Neuronal stem cell (in vitro differentiated cells): ENCODE data around the gene NFKBIB.

Experiments
- DNase-seq: peaks from one replicate; pipeline ENCODE4 v3.0.0-alpha.2; 2013; ENCODE audit warnings: low spot score
- H2AFZ ChIP-seq: one replicate; pipeline ENCODE4 v1.6.1; 2013; ENCODE audit warnings: mild to moderate bottlenecking, low read length, inconsistent platforms
- H2AK5ac ChIP-seq: 2 replicates; pipeline ENCODE4 v1.6.1; 2013; ENCODE audit warnings: low read depth, mild to moderate bottlenecking, inconsistent platforms, low read length, moderate library complexity, mixed read lengths
- H2BK120ac ChIP-seq: 2 replicates; pipeline ENCODE4 v1.6.1; 2013; ENCODE audit warnings: low read depth, mild to moderate bottlenecking, inconsistent platforms, low read length, moderate library complexity, mixed read lengths
- H2BK12ac ChIP-seq: one replicate; pipeline ENCODE4 v1.6.1; 2013; ENCODE audit warnings: low read length, inconsistent platforms
- H2BK15ac ChIP-seq: 2 replicates; pipeline ENCODE4 v1.6.1; 2013; ENCODE audit warnings: mild to moderate bottlenecking, low read length, inconsistent platforms, mixed read lengths
- H2BK5ac ChIP-seq: one replicate; pipeline ENCODE4 v1.6.1; 2013; ENCODE audit warnings: inconsistent platforms, mild to moderate bottlenecking, low read length, moderate library complexity
- H3K14ac ChIP-seq: one replicate; pipeline ENCODE4 v1.6.1; 2013; ENCODE audit warnings: low read length, inconsistent platforms
- H3K18ac ChIP-seq: 2 replicates; pipeline ENCODE4 v1.6.1; 2013; ENCODE audit warnings: low read length, inconsistent platforms
- H3K23ac ChIP-seq: 2 replicates; pipeline ENCODE4 v1.6.1; 2013; ENCODE audit warnings: low read depth, mild to moderate bottlenecking, mixed read lengths, low read length, inconsistent platforms; ENCODE audit not compliant: poor library complexity
- H3K27ac ChIP-seq: replicated peaks from 3 replicates; pipeline ENCODE4 v1.5.1; 2013; ENCODE audit warnings: low read length, inconsistent platforms
- H3K27me3 ChIP-seq, 3 experiments: 2 replicates each; pipeline ENCODE4 v1.6.1; 2013; ENCODE audit warnings: low read length in 3 of 3, mild to moderate bottlenecking in 2 of 3, inconsistent platforms in 1 of 3, low read depth in 1 of 3, mixed read lengths in 1 of 3, moderate library complexity in 1 of 3; ENCODE audit not compliant: control insufficient read depth in 3 of 3, insufficient read depth in 3 of 3
- H3K36me3 ChIP-seq, 2 donors: replicated peaks in 1 of 2; 2 replicates each; pipeline ENCODE4 v1.6.1; 2013; ENCODE audit warnings: low read length in 2 of 2; ENCODE audit not compliant: control insufficient read depth in 2 of 2, insufficient read depth in 2 of 2
- H3K4ac ChIP-seq: 2 replicates; pipeline ENCODE4 v1.6.1; 2013; ENCODE audit warnings: inconsistent platforms, mild to moderate bottlenecking, low read length, moderate library complexity
- H3K4me1 ChIP-seq, 2 donors: 1 replicate in 1 of 2; 2 replicates in 1 of 2; pipeline ENCODE4 v1.6.1; 2013; ENCODE audit warnings: low read length in 2 of 2, low read depth in 1 of 2; ENCODE audit not compliant: control insufficient read depth in 2 of 2, insufficient read depth in 1 of 2
- H3K4me2 ChIP-seq: one replicate; pipeline ENCODE4 v1.6.1; 2013; ENCODE audit warnings: mild to moderate bottlenecking, low read length, inconsistent platforms; ENCODE audit not compliant: insufficient read depth, poor library complexity, severe bottlenecking
- H3K4me3 ChIP-seq, 2 donors: 2 replicates each; pipeline ENCODE4 v1.5.1; 2013; ENCODE audit warnings: low read length in 2 of 2, mild to moderate bottlenecking in 2 of 2, inconsistent platforms in 1 of 2, moderate library complexity in 1 of 2
- H3K79me1 ChIP-seq: one replicate; pipeline ENCODE4 v1.6.1; 2013; ENCODE audit warnings: low read depth, mild to moderate bottlenecking, inconsistent platforms, low read length, moderate library complexity
- H3K9ac ChIP-seq: one replicate; pipeline ENCODE4 v1.6.1; 2013; ENCODE audit warnings: mild to moderate bottlenecking, low read depth, low read length, inconsistent platforms; ENCODE audit not compliant: poor library complexity
- H3K9me3 ChIP-seq, 2 donors: replicated peaks in 1 of 2; 2 replicates each; pipeline versions ENCODE3 to v1.6.1; 2013; ENCODE audit warnings: low read length in 2 of 2, mild to moderate bottlenecking in 2 of 2, inconsistent platforms in 1 of 2, low read depth in 1 of 2, mixed read lengths in 1 of 2, moderate library complexity in 1 of 2; ENCODE audit not compliant: control insufficient read depth in 2 of 2, insufficient read depth in 1 of 2
- H4K8ac ChIP-seq: one replicate; pipeline ENCODE4 v1.6.1; 2013; ENCODE audit warnings: low read depth, mild to moderate bottlenecking, inconsistent platforms, low read length, moderate library complexity
- H4K91ac ChIP-seq: one replicate; pipeline ENCODE4 v1.6.1; 2013; ENCODE audit warnings: low read length, low read depth, mild to moderate bottlenecking, inconsistent platforms; ENCODE audit not compliant: poor library complexity
- WGBS, 2 donors: extraction: QIAGEN DNeasy Blood & Tissue Kit; methylation state at CpG; one replicate each; pipeline ENCODE4 v1.1.7; 2013; ENCODE audit warnings: missing lambda C conversion rate in 2 of 2, mixed read lengths in 1 of 2; ENCODE audit not compliant: insufficient read length in 2 of 2, insufficient replicate concordance in 1 of 2; ENCODE audit errors: extremely low coverage in 2 of 2; 5-methylcytosine and 5-hydroxymethylcytosine counted together

Gene NFKBIB

DNA sequence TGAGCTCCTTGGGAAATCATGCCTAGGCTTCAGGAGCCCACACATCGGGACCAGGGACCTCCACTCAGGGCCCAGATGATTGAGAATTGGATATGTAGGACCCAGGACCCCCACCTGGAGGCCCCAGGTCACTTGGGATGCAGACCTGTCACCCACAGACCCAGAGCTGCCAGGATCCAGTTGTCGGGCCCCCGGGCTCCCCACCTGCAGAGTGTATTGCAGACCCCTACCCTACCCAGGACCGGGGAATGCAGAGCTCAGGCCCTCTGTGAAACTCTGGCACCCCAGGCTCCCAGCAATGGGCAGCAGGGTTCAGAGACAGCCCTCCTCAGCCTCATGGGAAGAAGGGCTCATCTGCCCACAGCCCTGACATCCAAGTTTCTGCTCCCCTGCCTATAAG is 5.9 kb downstream of the NFKBIB start:
- Histone ChIP-seq H2AFZ (no peak overlapping the region), H3K23ac (no peak overlapping the region), H3K27me3 (no peaks in the 10 kb centered on the region), H3K4me3 (no peak overlapping the region), H2BK15ac (no peak overlapping the region), H2AK5ac (no peak overlapping the region), H3K4me1 (peaks cover 0 to 2% of the 10 kb centered on the region in 2 donors), H3K14ac (no peak overlapping the region), H4K91ac (no peak overlapping the region), H3K9me3 (peaks cover 2 to 19% of the 10 kb centered on the region in 2 donors), H2BK5ac (no peak overlapping the region), H2BK12ac (no peak overlapping the region), H3K27ac (no peak overlapping the region), H3K79me1 (peaks cover 2% of the 10 kb centered on the region), H2BK120ac (no peak overlapping the region), H3K36me3 (peaks cover 19 to 30% of the 10 kb centered on the region in 2 donors), H3K18ac (no peak overlapping the region), H3K4me2 (no peak overlapping the region), H3K9ac (peak overlapping the region; percentile 12), H3K4ac (no peak overlapping the region), H4K8ac (no peak overlapping the region)
- no peak for DNase-seq
- WGBS, 2 donors = no CpG with 5 or more reads among the region's 4 CpGs

DNA sequence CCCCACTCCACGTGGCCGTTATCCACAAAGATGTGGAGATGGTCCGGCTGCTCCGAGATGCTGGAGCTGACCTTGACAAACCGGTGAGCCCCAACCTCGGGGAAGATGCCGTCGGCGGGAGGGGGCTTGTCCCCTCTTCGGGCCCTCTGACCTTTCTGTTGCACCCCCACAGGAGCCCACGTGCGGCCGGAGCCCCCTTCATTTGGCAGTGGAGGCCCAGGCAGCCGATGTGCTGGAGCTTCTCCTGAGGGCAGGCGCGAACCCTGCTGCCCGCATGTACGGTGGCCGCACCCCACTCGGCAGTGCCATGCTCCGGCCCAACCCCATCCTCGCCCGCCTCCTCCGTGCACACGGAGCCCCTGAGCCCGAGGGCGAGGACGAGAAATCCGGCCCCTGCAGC is 7.5 kb downstream of the NFKBIB start:
- Histone ChIP-seq H4K8ac (no peak overlapping the region), H3K9me3 (peaks cover 0 to 12% of the 10 kb centered on the region in 2 donors), H3K4me2 (no peak overlapping the region), H2AK5ac (no peak overlapping the region), H3K79me1 (no peaks in the 10 kb centered on the region), H2BK15ac (no peak overlapping the region), H3K27me3 (no peaks in the 10 kb centered on the region), H3K23ac (no peak overlapping the region), H3K18ac (no peak overlapping the region), H3K4me3 (peak overlapping the region in 1 of 2 donors; percentile 40), H2BK12ac (no peak overlapping the region), H3K9ac (peak overlapping the region; percentile 24), H2BK5ac (no peak overlapping the region), H3K36me3 (peaks cover 19 to 30% of the 10 kb centered on the region in 2 donors), H4K91ac (no peak overlapping the region), H3K4me1 (peaks cover 0 to 2% of the 10 kb centered on the region in 2 donors), H2AFZ (no peak overlapping the region), H3K27ac (no peak overlapping the region), H3K14ac (no peak overlapping the region), H3K4ac (no peak overlapping the region), H2BK120ac (no peak overlapping the region)
- WGBS, 2 donors = no CpG with 5 or more reads among the region's 29 CpGs
- no peak for DNase-seq

DNA sequence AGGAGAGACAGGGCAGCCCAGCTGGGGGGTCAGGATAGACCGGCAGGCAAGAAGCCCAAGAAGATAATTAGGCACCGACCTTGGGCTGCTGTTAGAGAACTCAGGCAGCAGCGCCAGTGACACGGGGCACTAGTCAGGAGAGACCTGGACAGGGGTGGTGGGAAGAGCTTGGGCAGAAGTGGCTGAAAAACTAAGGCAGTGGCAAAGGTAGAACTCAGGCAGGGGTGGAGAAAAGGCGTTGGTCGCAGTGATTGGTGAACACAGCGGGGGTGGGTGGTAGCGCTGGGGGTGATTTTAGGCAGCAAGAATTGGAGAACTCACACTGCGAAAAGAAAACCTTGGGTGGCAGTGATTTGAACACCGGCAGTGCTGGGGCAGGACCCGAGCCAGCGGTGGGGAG is 7.9 kb downstream of the NFKBIB start:
- Histone ChIP-seq H3K9ac (peak overlapping the region; percentile 24), H3K14ac (no peak overlapping the region), H3K27me3 (no peaks in the 10 kb centered on the region), H2BK12ac (no peak overlapping the region), H3K36me3 (peaks cover 19 to 30% of the 10 kb centered on the region in 2 donors), H3K4me2 (no peak overlapping the region), H3K18ac (no peak overlapping the region), H3K79me1 (no peaks in the 10 kb centered on the region), H2AFZ (no peak overlapping the region), H2BK5ac (no peak overlapping the region), H2AK5ac (no peak overlapping the region), H2BK15ac (no peak overlapping the region), H3K4ac (no peak overlapping the region), H4K8ac (no peak overlapping the region), H3K27ac (no peak overlapping the region), H3K4me1 (peaks cover 0 to 2% of the 10 kb centered on the region in 2 donors), H3K9me3 (peaks cover 0 to 12% of the 10 kb centered on the region in 2 donors), H4K91ac (no peak overlapping the region), H3K23ac (no peak overlapping the region), H3K4me3 (peak overlapping the region in 1 of 2 donors; percentile 40), H2BK120ac (no peak overlapping the region)
- no peak for DNase-seq
- WGBS, 2 donors = no CpG with 5 or more reads among the region's 12 CpGs

DNA sequence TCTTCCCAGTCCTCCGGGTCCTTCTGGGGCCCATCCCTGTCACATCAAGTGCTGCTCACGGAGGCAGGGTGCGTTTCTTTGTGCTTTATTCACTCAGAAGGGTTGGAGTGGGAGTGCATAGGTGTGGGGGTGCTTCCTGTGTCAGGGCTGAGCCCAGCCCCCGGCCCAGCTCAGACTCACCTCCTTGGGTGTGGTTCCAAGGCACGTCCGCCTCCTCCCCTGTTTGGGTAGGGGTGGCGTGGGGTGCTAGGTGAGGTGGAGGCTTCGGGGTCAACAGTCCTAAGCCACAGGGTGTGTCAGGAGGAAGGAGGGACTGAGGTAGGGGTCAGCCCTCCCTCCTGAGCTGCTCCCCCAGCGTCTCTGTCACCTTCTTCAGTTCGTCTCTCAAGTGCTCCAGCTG is 9.1 kb downstream of the NFKBIB start:
- no peak for DNase-seq
- Histone ChIP-seq H4K8ac (no peak overlapping the region), H2BK15ac (no peak overlapping the region), H2AFZ (no peak overlapping the region), H2BK120ac (no peak overlapping the region), H2AK5ac (no peak overlapping the region), H3K4me2 (no peak overlapping the region), H3K14ac (no peak overlapping the region), H3K36me3 (peaks cover 20 to 30% of the 10 kb centered on the region in 2 donors), H3K27ac (no peak overlapping the region), H3K4me3 (no peak overlapping the region), H2BK5ac (peak overlapping the region; percentile 29), H3K79me1 (no peaks in the 10 kb centered on the region), H3K27me3 (no peaks in the 10 kb centered on the region), H3K23ac (peak overlapping the region; percentile 3), H3K4me1 (peaks cover 0 to 2% of the 10 kb centered on the region in 2 donors), H3K4ac (no peak overlapping the region), H3K18ac (no peak overlapping the region), H2BK12ac (no peak overlapping the region), H4K91ac (no peak overlapping the region), H3K9ac (no peak overlapping the region), H3K9me3 (peaks cover 0 to 12% of the 10 kb centered on the region in 2 donors)
- WGBS, 2 donors = no CpG with 5 or more reads among the region's 10 CpGs
